NCI-H345 (cell line): ENCODE data around the gene OR4D10.
A peak's percentile ranks its signal among the peaks of the same experiment; 100 is the strongest.
"Not testable (repeated sequence)": the region's sequence is repeated elsewhere in the genome, so short reads cannot be mapped to it uniquely, and the experiment has no call there.

Experiments used
- DNase-seq: peaks from one replicate; lab custom pipeline; 2025; lab: John Stamatoyannopoulos, UW

Gene OR4D10

GRCh38 chr11:59473015-59473414 lies at the start of gene OR4D10:
Gene OR4D10, plus strand, starts transcription at chr11:59473315. Its CDS starts 4,115 bp downstream, at chr11:59477430.
- DNase-seq = no peak

GRCh38 chr11:59423835-59424234 lies 49.3 kb upstream of the OR4D10 start:
- no peak for DNase-seq

DNA sequence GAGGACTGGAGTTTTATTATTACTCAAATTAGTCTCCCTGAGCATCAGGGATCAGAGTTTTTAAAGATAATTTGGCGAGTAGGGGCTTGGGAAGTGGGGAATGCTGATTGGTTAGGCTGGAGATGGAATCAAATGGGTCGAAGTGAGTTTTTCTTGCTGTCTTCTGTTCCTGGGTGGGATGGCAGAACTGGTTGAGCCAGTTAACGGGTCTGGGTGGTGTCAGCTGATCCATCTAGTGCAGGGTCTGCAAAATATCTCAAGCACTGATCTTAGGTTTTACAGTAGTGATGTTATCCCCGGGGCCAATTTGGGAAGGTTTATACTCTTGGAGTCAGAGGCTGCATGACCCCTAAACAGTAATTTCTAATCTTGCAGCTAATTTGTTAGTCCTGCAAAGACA lies 48.0 kb upstream of the OR4D10 start:
- no peak for DNase-seq

- DNase-seq = peak; percentile 10
Observed at GRCh38 chr11:59426361-59427067, 46.6 kb upstream of the OR4D10 start, which contains the start of gene OR5A2. Gene OR5A2, minus strand, starts transcription at chr11:59426413. Its CDS starts 3,460 bp downstream, at chr11:59422953.

GRCh38 chr11:59427068-59427382 lies 46.1 kb upstream of the OR4D10 start:
- no peak for DNase-seq

- DNase-seq = peak; percentile 64
Observed at GRCh38 chr11:59429924-59430516, 43.1 kb upstream of the OR4D10 start.

DNA sequence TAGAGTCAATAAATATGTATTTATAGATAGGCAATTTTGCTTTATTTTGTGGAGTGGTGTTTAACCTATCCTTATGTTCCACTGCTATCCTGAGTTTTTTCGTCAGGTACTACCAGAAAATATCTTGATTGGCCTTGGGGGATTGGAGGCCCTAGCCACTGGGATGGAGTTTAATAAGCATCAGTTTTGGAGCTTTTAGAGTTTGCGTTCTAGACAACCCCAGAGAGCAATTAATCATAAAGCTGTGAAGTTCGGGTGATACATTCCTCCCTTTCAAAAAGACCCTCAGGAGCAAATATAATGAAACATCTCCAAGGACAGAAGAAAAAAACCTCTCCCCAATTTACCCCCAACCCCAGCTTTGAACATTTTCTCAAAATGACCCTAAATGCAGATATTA lies 36.9 kb upstream of the OR4D10 start, which contains the start of gene OR5A1:
Gene OR5A1 (plus strand): TSS at position 301 of the 400 bp plus-strand sequence. CDS start 6,700 bp downstream, outside the sequence.
- DNase-seq = no peak

DNA sequence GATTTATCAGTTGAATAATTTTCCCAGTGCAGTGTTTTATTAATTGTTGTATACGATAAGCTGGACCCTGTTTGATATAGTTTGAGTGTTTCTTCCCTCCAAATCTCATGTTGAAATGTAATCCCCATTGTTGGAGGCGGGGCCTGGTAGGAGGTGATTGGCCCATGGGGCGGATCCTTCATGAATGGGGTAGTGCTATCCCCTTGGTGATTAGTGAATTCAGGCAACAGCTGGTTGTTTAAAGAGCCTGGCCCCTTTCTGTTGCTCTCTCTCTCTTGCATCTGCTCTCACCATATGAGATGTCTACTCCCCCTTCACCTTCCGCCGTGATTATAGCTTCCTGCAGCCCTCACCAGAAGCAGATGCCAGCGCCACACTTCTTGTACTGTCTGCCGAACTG lies 35.3 kb upstream of the OR4D10 start:
- DNase-seq = no peak

- DNase-seq = not testable (repeated sequence)
Observed at GRCh38 chr11:59445624-59446023, 27.5 kb upstream of the OR4D10 start.

- DNase-seq = no peak
Observed at GRCh38 chr11:59448484-59448883, 24.6 kb upstream of the OR4D10 start.

GRCh38 chr11:59456661-59457060 lies 16.5 kb upstream of the OR4D10 start, which contains the start of gene OR4D6:
Gene OR4D6, plus strand, starts transcription at chr11:59456961. Its CDS starts 0 bp downstream, at chr11:59456961.
- DNase-seq = no peak

GRCh38 chr11:59459916-59460315 lies 13.2 kb upstream of the OR4D10 start:
- no peak for DNase-seq

- DNase-seq = no peak
Observed at GRCh38 chr11:59463190-59463641, 9.9 kb upstream of the OR4D10 start.

DNA sequence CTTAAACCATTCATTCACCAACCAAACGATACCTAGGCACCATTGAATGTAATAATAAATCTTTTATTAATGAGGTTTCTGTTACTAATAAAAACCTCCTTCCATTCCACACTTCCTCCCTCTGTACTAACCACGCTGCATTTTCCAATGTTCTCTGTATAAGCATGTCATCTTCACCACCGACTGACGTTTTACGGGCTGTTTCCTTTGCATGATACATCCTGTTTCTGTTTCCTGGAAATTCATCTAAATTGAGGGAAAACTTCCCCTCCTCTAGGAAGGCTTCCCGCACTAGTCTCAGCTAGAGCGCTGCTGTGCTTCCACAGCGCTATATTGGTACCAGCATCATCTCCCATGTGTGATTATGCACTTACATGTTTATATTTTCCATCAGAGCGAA lies 2.1 kb downstream of the OR4D10 start:
- DNase-seq = no peak

DNA sequence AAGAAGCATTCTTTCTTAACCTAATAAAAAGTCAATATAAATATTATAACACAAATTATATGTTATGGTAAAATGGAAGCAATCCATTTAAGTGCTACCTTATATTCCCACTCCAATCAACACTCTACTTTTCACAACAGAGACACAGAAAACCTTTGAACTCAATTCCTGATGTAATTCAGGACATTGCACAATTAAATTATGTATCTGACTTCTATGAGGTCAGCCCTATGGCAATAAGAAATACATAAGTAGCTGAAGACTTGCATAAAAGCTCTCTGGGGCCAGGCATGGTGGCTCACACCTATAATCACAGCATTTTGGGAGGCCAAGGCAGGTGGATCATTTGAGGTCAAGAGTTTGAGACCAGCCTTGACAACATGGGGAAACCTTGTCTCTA lies 6.8 kb downstream of the OR4D10 start:
- no peak for DNase-seq

DNA sequence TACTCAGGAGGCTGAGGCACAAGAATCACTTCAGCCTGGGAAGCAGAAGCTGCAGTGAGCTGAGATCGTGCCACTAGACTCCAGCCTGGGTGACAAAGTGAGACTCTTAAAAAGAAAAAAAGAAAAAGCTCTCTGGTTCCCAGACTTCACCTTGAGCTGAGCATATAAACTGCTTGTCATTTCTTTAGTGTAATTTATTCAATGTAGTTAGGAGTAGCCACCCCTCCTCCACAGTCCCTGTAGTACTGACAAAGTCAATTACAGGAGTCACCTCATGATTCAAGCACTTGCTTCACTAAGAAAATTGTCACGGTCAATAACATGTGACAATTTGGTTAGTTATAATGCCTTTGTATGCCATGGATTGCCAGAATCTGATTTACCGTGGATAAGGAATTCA lies 7.2 kb downstream of the OR4D10 start:
- DNase-seq = no peak

GRCh38 chr11:59501931-59502330 lies 28.8 kb downstream of the OR4D10 start:
- DNase-seq = no peak

DNA sequence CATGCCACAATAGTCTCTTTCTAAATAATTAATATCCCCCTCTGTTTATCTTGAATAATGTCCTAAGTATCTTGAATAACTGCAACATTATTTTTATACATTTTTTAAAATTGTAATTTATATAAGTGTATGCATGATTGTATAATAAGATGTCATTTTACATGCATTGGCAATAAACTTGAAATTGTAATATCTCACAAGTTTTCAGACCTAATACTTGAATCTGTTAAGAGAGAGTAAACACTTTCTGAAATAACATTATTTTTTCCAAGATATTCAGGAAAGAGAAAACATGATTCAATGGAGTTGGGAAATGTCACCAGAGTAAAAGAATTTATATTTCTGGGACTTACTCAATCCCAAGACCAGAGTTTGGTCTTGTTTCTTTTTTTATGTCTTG lies 30.2 kb downstream of the OR4D10 start, which contains the start of gene OR4D11:
Gene OR4D11 (plus strand): TSS at position 301 of the 400 bp plus-strand sequence. CDS start 0 bp downstream, at position 301.
- no peak for DNase-seq

DNA sequence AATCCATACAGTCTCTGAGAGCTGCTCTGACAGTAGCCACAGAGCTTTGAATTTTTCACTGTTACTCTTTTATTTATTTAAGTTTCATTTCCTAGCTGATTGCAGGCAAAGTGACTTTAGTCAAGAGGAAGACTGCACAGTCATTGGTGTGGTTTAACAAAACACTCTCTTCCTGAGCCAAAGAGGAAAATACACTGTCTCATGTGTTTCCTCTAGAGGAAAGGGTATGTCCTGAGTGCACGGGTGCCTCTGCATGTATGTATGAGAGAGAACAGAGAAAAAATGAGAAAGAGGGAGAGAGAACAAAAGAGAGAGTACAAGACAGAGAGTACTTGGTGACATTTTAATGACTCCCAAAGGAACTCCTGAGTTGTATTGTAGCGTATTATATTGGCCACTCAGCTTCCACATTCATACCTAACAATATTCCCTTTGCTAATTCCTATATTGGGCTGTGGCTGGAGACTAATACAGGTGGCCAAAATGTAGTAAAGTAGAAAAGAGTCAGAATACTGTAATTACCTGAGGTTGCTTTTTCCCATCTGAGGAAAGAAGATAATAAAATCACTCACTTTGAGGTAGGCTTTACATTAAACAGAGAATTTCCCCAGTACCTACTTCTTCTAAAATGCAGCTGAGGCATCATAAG lies 38.0 kb downstream of the OR4D10 start, which contains the start of gene OR4D9:
Gene OR4D9 (plus strand): TSS at position 599 of the 649 bp plus-strand sequence. CDS start 3,374 bp downstream, outside the sequence.
- no peak for DNase-seq

DNA sequence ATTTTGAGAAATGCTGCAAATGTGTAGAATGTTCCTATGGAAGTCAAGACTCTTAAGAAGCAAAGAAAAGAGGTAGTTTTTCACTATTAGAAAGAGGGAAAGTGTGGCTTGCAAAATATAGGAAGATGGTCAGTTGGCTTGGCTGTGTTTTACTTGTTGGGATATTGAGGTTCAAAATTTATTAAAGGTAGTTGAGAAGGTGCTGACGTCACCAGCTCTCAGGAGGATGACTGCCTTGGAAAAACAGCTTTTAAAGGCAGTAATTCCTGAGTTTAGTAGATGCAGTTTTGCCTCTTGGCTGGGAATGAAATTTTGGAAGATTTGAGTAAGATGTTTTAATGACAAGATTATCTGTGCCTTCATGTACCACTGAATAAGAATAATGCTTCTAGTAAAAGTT lies 38.6 kb downstream of the OR4D10 start:
- DNase-seq = no peak

- not testable (repeated sequence) for DNase-seq
Observed at GRCh38 chr11:59520139-59520538, 47.0 kb downstream of the OR4D10 start.

- no peak for DNase-seq
Observed at GRCh38 chr11:59520741-59521140, 47.6 kb downstream of the OR4D10 start.

GRCh38 chr11:59523541-59523940 lies 50.4 kb downstream of the OR4D10 start:
- no peak for DNase-seq
